NCI-H510A treated with DMSO at 0.1 percent for 48 hours (cell line): ENCODE results near the gene DMGDH.
"Not testable (repeated sequence)": the region's sequence is repeated elsewhere in the genome, so short reads cannot be mapped to it uniquely, and the experiment has no call there.

ENCODE experiments used
- DNase-seq: peaks from one replicate; lab custom pipeline; 2025; lab: John Stamatoyannopoulos, UW

Gene DMGDH

DNA sequence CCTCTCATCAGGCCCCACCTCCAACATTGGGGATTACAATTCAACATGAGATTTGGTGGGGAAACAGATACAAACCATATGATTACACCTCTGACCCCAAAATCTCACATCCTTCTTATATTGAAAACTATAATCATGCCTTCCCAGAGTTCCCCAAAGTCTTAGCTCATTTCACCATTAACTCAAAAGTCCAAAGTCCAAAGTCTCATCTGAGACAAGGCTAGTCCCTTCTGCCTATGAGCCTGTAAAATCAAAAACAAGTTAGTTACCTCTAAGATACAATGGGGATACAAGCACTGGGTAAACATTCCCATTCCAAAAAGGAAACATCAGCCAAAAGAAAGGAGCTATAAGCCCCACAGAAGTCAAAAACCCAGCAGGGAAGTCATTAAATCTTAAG, 57.6 kb downstream of the DMGDH start:
- no peak for DNase-seq

DNA sequence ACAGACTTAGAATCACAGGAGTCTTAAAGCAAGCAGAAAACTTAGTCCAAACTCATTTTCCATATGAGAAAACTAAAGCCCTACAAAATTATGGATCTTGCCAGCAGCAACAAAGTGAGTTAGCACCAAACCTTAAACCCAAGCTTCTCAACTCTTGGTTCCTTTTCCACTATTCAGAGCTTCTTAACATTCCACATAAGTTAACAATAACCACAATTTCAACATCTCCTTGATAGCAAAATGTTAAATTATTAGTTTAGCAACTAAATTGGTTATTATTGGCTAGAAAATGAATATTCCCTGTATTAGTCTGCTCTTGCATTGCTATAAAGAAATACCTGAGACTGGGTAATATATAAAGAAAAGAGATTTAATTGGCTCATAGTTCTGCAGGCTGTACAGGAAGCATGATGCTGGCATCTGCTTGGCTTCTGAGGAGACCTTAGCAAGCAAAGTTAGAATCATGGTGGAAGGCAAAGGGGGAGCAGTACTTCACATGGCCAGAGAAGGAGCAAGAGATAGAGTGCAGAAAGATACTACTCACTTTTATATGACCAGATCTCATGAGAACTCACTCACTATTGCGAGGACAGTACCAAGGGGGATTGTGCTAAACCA, 58.1 kb downstream of the DMGDH start:
- DNase-seq: no peak

DNA sequence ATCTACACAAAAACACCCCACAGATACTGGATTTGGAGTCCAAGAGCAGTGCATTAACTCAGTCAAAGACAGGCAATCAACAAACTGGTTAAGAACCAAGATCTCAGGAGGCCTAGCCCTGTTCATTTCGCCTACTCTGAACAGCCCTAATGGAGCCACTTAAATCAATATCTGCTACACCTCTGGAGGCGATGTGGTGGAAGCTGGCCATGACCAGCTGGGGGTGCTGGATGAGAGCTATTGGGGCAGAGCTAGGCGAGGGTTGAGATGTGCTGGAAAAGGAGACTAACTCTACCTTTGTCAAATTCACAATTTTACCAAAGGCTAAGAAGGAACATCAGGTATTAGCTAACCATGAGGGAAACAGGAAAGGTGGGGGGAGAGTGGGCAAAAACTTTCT, 61.1 kb downstream of the DMGDH start:
- no peak for DNase-seq

DNA sequence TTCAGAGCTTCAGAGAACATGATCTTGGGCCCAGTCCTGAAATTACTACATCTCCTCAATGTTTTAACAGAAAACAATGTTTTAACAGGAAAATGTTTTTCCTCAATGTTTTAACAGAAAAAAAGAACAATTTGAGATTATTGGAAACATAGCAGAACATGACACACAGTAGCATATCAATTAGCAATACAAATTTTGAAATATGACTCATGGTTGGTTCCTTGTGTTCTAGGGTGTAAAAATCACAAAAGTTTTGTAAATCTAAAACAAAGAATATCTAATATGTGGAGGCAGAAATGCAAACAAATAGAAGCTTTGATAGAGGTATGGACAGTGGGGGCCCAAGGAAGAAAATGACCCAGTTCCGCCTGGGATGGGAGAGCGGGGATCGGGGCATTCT, 61.6 kb downstream of the DMGDH start:
- no peak for DNase-seq

DNA sequence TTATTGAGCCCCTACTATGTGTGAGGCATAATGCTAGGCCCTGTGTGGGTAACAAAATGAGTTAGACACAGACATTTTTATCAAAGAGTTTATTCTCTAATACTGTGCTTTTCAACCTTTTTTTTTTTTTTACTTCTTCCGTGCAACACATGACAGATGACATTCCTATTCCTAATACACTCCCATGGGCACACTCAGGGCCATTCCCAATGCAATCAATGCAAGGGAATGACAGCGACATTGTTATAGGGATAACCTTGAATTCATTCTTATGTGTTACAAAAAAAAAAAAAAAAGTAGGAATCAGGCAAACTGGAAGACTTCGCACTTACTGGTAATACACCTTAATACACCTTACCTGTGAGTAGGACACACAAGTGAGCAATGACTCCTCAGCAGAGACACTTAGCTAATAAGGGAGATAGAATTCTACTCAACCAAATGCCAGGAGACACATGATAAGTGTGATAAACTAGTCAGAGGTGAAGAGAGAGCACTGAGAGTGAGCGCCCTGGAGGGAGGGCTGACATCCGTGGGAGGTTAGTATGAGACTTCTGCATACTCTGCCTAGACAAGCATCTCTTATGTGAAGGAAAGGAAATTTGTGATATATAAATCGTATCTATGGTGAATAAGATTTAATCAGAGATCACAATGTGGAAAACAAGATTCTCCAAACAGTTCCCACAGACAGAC, 63.4 kb downstream of the DMGDH start:
- DNase-seq: no peak

DNA sequence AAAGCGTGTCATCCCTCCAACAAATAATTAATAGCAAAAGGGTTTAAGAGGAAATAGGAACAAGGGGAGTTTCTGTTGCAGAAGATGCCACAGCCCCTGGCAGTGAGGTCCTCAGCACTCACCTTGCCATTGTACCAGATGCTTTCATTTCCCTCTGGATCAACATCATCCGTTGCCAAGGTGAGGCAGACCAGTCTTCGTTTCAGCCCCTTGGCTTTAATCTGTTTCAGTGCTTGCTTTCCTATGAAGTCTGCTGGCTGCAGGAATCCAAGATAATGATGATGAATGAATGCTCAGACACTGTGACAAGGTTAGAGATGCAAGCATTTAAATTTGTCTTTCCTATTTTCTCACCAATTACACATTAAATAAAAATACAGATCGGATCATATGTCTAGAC, 64.3 kb downstream of the DMGDH start:
- DNase-seq: no peak

DNA sequence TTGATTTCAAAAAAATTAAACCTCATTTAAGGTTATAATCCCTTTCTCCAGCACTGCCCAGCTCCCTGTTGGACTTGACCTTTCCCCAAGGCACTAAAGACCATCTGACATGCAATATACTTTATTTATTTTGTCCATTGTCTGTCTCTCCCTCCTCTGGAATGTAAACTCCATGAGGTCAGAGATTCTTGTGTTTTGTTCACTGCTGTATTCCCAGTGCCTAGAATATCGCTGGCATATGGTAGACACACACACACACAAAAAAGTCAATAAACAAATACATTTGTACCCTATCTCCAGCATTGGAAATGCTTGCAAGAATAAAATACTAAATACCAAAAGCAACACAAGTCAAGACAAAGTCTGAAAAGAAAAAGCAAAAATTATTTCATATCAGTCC, 67.1 kb downstream of the DMGDH start:
- no peak for DNase-seq

DNA sequence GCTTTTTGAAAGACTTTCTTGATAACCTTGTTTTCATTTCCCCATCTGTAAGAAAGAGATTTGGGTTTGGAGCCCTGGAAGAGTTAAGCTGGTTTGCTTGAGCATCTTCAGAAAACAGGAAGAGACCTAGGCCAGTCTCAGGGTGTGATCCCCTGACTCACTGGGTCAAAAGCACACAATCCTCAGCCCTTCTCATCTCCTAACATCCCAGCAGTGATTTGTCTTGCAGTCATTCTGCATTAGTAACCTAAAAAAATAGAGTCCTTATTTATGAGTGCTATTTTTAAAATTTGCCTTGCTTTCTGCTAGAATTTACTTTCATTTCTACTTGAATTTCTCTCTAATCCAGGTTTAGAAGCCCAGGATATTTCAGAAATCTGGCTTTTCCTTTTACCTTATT, 68.0 kb downstream of the DMGDH start:
- no peak for DNase-seq

DNA sequence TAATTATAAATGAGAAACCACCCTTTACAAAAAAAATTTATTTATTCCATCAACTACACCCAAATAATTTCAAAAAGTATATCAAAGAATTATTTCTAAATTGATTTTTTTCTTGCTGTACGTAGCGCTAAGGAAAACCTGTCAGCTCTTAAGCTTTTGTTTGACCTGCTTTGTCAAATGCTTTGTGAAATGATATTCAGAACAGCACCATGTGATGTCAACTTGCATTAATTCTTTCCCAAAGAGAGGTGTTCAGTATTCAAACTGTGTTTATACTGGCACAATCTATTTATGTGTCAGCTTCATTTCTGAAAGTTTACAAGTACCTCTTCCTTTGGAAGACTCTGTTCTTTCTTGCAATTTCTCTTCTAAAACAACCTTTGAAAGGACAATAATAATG, 72.4 kb downstream of the DMGDH start:
- DNase-seq: no peak

DNA sequence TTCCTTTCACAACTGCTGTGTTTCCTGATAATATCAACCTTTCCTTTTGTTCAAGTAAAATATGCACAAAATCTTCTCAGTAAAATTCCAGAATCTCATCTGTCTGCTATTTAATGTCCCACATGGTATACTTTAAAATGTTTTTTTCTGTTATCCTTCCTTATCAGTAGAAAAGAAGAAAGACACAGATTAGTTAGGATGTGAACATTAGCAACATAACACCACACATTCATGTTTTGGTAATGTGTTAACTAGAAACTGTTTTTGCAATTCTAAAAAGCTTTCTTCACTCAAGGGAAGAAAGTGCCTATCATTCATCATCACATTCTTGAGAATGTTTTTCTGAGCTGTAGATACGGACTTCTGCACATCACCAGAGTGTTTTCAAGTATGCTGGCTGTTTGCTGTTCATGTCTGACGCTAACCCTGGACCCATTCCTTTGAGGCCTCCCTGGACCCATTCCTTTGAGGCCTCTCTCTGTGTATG, 73.9 kb downstream of the DMGDH start:
- no peak for DNase-seq

DNA sequence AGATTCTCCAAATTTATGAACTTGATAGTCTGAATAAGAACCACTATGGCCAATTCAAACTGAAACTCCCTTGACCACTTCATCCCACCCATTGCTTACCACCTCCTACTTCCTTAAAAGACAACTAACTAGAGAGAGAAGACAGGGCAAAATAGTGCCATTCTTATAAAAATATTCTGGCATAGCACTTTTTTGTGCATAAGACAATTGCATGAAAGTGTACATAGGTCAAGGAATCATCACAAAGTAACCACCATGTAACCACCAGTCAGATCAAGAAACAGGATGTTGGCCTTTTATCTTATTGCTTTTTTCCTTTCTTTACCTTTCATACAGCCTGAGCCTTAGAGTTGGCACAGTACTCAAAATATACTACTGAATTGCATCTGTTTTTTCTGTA, 76.3 kb downstream of the DMGDH start:
- no peak for DNase-seq

DNA sequence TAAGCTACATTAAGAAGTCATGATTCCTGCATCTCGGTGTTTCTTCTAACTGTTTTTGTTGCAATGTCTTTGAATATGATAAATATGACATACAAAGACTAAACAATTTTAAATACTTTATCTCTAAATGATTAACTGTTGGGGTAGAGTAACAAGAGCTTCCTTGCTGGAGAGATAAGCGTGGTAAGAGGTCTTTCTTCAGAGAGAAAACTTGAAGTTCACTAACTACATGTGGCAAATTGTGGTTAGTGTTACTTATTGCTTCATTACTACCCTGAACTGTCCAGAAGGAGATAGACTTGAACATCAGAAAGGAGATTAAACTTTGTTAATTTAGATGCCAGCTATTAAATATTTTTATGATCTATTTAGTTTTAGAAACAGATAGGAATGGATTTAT, 77.3 kb downstream of the DMGDH start:
- no peak for DNase-seq

DNA sequence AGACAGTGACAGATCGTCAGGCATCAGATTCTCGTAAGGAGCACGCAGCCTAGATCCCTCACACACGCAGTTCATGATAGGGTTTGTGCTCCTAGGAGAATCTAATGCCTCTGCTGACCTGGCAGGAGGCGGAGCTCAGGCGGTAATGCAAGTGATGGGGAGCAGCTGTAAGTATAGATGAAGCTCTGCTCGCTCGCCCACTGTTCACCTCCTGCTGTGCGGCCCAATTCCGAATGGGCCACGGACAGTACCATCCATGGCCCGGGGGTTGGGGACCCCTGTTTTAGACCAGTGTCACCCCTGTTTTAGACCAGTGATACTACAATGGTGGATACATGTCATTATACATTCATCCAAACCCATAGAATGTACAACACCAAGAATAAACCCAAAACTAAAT, 80.4 kb downstream of the DMGDH start:
- no peak for DNase-seq

DNA sequence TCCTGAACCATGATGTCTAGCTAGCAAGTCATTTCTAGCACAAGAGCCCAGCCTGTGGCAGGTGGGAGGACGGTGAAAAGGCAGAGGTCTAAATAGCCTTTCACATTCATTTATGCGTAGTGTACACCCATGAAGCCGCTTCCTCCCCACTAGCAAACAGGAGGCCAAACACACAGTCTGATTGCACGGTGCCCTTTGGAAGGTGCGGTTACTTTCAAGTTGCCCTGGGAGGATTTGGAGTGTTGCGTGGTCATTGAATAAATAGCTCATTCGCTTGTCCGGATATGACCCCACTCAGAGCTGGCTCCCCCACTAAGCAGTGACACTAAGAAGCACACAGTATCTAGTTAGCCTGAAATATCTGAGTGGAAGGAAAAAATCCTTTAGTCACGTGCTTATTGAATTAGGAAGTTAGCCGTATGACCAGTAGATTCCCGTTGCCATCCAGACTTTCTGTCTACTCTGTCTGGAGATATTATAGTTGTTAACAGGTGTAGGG, 83.7 kb downstream of the DMGDH start:
- peak; percentile 32 for DNase-seq

DNA sequence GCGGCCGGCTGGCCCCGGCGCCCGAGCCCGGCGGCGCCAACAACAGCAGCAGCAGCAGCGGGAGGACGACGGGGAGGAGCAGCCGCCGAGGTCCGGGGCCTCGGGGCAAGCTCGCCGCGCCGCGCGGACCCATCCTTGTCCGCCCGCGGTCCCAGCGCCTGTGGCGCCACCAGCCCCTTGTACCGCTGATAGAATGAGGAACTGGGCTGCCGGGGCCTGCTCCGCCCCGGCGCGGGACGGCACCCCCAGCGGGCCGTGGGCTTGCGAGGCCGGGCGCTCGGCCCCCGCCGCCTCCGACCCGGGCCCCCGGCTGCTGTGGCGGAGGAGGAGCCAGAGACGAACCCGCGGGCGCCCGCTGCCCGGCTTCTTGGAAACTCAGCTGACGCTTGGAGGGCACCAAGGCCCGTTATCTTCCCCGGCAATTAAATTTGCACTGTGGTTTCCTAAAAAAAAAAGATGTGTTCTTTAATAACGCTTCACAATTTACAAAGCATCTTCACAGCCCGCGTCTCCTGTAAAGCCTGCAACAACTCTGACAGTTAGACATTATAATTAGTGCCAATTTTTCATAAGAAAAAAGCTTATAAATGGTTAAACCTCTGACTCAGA, 84.3 kb downstream of the DMGDH start, which contains the start of gene ARSB:
Gene ARSB, minus strand, starts transcription at position 195 of the 609 bp plus-strand sequence. Its CDS starts 62 bp downstream, at position 133.
- DNase-seq: peak; percentile 32

DNA sequence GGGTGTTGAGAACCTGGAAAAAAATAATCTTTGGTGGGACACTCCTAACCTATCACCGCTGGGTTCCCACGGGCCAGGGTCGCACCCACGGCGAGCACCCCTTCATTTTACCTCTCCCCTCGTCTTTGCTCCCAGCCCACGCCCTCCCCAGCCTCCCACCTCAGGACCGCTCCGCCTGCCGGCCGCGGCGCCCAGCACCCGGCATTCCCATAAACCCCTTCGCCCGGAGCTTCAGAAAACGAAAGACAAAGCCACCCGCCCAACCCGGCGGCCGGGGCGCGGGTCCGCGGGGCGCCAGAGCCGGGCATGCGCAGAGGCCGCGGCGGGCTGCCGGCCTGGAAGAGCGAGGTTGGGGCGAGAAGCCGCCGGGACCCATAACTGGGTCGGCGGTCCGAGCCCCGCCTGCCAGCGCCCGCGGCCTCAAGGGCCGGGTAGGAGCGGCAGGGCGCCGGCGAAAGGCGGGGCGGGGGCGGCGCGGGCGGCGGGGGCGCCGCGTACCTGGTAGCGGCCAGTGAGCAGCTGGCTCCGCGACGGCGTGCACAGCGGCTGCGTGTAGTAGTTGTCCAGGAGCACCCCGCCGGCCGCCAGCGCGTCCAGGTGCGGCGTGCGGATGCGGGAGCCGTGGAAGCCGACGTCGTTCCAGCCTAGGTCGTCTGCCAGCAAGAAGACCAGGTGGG, 84.9 kb downstream of the DMGDH start:
- peak; percentile 85 for DNase-seq

DNA sequence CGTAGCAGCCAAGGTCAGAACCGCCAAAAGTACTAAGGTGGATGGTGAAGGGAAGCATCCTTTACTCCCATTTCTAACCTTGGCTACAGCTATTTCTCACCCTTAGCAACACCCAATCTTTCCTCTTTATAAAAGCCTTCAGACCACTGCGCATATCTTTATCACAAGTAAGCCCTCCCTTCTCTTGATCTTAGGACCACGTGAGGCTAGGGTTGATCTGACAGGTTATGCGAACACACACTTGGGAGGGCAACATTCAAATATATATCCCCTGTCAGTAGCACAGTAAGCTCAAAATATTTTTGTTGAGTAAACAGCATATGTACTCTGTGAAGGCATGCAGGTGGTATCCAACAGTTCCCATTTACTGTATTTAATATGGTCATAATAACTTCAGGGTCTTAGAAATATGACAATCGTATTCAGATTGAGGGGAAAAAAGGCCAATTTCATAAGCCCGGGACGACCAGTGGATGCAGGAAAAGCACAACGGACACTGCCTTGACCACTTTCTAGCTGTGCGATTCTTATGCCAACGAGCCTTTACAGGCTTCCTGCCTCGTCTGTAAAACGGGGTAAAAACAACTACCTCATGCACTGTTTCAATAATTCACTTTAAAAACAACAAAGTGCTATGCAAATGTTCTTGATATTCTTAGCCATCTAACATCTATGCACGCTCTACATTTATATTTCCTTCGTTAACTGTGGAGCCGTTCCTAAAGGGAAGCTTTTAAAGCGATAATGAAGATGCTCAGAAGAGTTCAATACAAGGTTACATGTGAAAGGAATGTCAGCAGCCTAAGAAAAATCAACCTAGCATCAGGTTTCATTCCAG, 85.7 kb downstream of the DMGDH start:
- DNase-seq: peak; percentile 53

DNA sequence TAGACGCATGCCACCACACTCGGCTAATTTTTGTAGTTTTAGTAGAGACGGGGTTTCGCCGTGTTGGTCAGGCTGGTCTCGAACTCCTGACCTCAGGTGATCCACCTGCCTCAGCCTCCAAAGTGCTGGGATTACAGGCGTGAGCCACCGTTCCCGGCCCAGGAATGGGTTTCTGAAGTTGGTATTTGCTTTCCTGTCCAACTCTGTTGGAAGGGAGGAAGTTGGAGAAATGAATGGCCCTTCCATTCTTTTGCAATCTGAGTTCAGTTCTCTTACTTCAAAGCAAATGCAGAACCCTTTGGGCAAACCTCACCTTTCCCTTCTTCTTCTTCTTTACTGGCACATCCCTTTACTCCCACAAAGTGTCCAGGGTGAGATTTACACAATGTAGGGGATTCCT, 86.3 kb downstream of the DMGDH start:
- not testable (repeated sequence) for DNase-seq

DNA sequence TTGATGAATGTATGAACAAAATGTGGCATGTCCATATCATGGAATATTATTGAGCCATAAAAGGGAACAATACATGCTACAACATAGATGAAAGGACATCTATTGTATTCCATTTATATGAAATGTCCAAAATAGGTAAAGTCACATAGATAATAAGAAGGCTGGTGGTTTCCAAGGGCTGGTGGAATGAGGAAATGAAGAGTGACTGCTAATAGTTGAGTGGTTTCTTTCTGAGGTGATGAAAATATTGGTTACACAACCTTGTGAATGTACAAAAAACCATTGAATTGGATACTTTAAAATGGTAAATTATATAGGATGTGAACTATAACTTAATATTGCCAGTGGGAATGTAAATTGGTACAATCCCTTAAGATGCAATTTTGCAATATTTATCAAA, 89.6 kb downstream of the DMGDH start:
- no peak for DNase-seq

DNA sequence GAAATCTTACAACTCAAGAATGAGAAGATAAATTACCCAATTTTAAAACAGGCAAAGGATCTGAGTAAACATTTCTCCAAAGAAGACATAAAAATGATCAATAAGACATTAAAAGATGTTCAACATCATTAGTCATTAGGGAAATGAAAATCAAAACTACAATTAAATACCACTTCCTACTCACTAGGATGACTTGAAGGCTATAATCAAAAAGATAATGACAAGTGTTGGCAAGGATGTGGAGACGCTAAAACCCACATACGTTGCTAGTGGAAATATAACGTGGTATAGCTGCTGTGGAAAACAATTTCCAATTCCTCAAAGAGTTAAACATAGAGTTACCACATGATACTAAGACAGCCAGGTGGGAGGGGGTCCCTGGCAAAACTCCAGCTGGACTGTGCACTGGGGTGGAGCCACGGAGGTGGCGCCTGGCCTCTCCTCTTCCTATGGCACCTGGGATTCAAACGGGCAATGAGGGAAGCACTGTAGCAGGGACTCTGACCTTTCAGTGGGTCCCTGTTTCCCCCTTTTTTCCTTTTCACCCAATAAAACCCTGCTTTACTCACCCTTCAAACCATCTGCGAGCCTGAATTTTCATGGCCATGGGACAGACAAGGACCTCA, 90.2 kb downstream of the DMGDH start:
- DNase-seq: no peak

DNA sequence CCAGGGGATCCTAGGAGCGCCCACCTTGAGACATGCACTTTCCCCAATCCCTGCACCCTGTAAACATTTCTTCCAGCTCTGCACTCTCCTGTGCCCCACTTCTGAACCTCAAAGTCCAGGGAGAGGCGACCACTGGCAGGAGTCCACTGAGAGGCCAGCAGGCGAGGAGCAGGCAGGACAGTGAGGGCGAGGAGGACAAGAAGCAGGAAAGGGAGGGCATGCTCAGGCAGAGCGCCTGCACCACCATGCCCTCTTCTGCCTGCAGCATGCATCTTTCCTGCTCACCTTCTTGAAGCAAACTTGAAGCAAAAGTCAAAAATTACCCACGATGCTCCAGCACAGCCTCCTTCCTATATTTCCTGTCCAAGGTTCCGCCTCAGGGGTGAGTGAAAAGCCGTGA, 94.4 kb downstream of the DMGDH start:
- DNase-seq: no peak
